Measurements from ENCODE around the gene MN1.
"Not testable (repeated sequence)": the region's sequence is repeated elsewhere in the genome, so short reads cannot be mapped to it uniquely, and the experiment has no call there.

The MN1 gene

DNA sequence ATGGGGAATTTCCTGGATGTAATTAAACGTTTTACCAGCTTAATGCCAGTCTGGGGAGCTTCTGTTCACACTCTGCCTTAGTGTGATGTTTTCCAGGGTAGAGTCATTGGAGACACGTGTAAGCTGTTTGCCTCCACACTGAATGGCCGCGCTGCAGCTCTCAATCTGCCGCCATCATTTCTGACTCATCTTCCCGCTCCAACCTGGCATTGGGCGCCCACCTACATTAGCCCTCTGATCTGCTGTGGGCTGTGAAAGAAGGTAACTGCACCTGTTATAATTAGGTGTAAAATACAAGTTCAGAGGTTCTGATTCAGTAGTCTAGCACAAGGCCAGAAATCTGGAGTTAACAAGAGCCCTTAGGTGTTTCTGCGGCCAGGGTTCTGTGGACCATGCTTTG is 54.6 kb downstream of the MN1 start:
- DNase-seq (ENCODE audit: extremely low spot score): no peak
- POLR2A ChIA-PET: no interaction called here
- TF ChIP-seq, protein P1, sequence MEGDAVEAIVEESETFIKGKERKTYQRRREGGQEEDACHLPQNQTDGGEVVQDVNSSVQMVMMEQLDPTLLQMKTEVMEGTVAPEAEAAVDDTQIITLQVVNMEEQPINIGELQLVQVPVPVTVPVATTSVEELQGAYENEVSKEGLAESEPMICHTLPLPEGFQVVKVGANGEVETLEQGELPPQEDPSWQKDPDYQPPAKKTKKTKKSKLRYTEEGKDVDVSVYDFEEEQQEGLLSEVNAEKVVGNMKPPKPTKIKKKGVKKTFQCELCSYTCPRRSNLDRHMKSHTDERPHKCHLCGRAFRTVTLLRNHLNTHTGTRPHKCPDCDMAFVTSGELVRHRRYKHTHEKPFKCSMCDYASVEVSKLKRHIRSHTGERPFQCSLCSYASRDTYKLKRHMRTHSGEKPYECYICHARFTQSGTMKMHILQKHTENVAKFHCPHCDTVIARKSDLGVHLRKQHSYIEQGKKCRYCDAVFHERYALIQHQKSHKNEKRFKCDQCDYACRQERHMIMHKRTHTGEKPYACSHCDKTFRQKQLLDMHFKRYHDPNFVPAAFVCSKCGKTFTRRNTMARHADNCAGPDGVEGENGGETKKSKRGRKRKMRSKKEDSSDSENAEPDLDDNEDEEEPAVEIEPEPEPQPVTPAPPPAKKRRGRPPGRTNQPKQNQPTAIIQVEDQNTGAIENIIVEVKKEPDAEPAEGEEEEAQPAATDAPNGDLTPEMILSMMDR (IDR thresholded peaks at IDR 0.05; ENCODE audit: control extremely low read depth, extremely low read depth, low read depth, missing control alignments): no peak
- CTCF ChIA-PET: no interaction called here

DNA sequence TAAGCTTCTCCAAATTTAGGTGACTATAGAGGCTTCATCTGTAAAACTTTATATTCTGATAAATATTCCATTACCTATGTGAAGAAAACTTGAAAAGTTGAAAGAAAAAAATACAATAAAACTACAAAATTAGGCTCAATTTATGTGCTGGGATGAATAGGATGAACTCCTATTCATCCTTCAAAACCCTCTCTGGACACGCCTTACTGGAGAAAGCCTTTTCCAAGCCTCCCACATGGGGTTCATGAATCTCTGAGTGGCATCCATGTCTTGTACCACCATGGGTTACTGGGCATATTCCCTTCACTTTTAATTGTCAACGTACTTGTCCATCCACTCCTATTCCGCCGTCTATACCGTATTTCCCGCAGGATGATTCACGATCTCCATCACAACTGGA is 55.7 kb downstream of the MN1 start:
- no peak for DNase-seq (ENCODE audit: extremely low spot score)
- TF ChIP-seq, protein P1 (IDR thresholded peaks at IDR 0.05; ENCODE audit: control extremely low read depth, extremely low read depth, low read depth, missing control alignments): no peak
- POLR2A ChIA-PET: no interaction called here
- CTCF ChIA-PET: no interaction called here

DNA sequence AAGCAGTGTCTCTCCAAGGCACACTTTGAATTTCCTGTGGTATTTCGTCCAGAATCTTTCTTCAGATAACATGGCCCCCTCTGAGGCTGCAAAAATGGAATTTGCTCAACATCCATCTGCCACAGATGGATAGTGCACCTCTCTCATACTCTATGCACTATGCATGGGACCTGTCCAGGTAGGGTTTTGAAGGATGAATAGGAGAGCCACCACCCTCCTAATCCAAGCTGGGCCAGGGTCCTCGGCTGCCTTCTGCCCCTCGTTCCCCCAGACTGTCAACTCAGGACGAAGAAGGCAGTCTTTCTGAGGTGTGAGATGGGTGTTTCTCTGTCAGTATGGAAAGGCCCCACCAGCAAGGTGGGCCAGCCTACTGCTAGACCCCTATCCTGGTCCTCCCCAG is 56.4 kb downstream of the MN1 start:
- TF ChIP-seq, protein P1 (IDR thresholded peaks at IDR 0.05; ENCODE audit: control extremely low read depth, extremely low read depth, low read depth, missing control alignments): no peak
- no peak for DNase-seq (ENCODE audit: extremely low spot score)
- ChIA-PET POLR2A (no interaction called here), CTCF (no interaction called here)

DNA sequence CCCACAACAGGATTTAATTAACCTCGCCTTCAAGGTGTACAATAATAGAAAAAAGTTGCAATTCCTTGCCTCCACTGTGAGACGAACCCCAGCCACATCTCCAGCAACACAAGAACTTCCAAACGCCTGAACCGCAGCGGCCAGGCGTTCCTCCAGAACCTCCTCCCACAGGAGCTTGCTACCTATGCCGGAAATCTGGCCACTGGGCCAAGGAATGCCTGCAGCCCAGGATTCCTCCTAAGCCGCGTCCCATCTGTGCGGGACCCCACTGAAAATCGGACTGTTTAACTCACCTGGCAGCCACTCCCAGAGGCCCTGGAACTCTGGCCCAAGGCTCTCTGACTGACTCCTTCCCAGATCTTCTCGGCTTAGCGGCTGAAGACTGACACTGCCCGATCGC is 57.5 kb downstream of the MN1 start:
- DNase-seq (ENCODE audit: extremely low spot score); CTCF ChIA-PET; POLR2A ChIA-PET: not testable (repeated sequence)

DNA sequence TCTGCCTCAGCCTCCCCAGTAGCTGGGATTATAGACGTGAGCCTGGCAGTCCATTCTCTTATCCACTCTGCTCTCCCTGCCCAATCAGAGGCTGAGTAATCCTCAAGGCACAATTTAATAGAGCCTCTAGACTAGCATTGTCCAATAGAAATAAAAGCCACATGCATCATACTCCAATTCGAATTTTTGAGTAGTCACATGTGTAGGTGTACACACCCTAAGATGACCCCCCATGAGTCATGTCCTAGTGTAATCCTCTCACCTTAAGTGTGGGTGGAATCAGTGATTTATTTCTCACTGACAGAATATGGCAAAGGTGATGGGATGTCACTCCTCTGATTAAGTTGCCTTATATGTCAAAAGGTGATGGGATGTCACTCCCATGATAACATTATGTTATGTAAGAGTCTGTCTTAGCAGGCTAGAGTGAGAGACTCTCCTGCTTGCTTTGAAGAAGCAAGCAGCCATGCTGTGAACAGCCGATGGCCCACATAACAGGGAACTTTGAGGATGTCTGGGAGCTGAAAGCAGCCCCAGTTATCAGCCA is 61.3 kb downstream of the MN1 start:
- TF ChIP-seq, protein P1 (IDR thresholded peaks at IDR 0.05; ENCODE audit: control extremely low read depth, extremely low read depth, low read depth, missing control alignments): no peak
- ChIA-PET CTCF (interaction anchor here (1.7 kb wide), 1 partner anchor 12 kb away, joined by 5 read pairs; no protein-coding TSS in a partner anchor), POLR2A (no interaction called here)
- no peak for DNase-seq (ENCODE audit: extremely low spot score)

DNA sequence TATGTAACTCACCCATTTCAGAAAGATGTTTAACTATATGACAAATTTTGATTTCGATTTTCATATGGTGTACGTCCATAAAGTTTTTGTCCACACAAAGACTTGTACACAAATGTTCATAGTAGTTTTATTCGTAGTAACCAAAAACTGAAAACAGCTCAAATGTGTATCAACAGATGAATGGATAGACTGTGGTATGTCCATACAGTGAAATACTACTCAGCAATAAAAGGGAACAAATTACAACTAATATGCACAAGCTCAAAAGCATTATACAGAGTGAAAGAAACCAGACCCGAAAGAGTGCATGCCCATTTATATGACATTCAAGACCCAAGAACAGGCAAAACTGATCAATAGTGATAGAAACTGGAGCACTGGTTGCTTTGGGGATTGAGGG is 64.0 kb downstream of the MN1 start:
- CTCF ChIA-PET: no interaction called here

DNA sequence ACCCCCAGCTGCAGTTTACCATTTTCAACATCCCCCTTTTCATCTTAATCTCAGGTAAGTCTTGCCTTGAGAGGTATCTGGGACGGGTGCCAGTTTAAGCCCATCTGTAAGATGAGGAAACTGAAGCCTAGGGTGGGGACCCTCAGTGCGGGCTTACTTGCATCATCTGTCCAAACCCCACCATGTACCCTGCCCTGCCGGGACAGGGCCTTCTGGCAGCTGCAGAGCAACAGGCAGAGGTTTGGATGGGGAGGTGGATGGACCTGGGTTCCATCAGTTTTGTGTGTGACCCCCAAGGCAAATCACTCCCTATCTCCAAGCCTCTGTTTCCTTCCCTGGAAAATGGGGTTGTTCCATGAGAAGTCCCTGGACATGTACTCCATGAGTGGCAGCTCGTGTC is 67.5 kb downstream of the MN1 start:
- ChIA-PET CTCF (no interaction called here), POLR2A (no interaction called here)
- no peak for DNase-seq (ENCODE audit: extremely low spot score)
- TF ChIP-seq, protein P1 (IDR thresholded peaks at IDR 0.05; ENCODE audit: control extremely low read depth, extremely low read depth, low read depth, missing control alignments): no peak

More for the DNA sequence above, 64.0 kb downstream of the MN1 start:
- TF ChIP-seq, protein P1 (IDR thresholded peaks at IDR 0.05; ENCODE audit: control extremely low read depth, extremely low read depth, low read depth, missing control alignments): no peak
- no peak for DNase-seq (ENCODE audit: extremely low spot score)
- POLR2A ChIA-PET: no interaction called here

Data from GM10248 (cell line).